A549 (cell line): ENCODE measurements around the gene ARRDC5. TPM values are rescaled to one million over a fixed set of nuclear protein-coding genes. Genes with fewer than 3 reads are reported as not detected.
A peak's percentile ranks its signal among the peaks of the same experiment; 100 is the strongest.

Source experiments
- ATAC-seq, 2 experiments: fragments of 200-7000 bp in 1 of 2; fragments of >200 bp in 1 of 2; cut with Nextera tagmentation in 1 of 2; cut with Tn5 transposase in 1 of 2; 3 replicates each; pipeline versions ENCODE4 v1.8.0 to v1.9.1; 2018 to 2020; ENCODE audit warnings: mild to moderate bottlenecking in 1 of 2, moderate library complexity in 1 of 2
- CTCF ChIA-PET: fragments of 300-600 bp; sonication (Branson Sonifier 250); formaldehyde crosslinking; extraction: SDS; loops from one replicate; lab custom pipeline; 2021; ENCODE audit warnings: antibody characterized with exemption, inconsistent platforms; lab: Yijun Ruan, JAX
- POLR2A ChIA-PET: fragments of 350-600 bp; formaldehyde crosslinking; extraction: SDS; loops from one replicate; lab custom pipeline; 2021; ENCODE audit warnings: antibody characterized with exemption, inconsistent platforms; lab: Yijun Ruan, JAX
- DNase-seq, 2 experiments: peaks; one replicate each; pipeline versions ENCODE4 v3.0.0 to v3.0.0-alpha.2; 2011 to 2016; ENCODE audit warnings: low read depth in 1 of 2, low spot score in 1 of 2
- FAIRE-seq: peaks from 2 replicates; lab custom pipeline; 2011; peaks lifted over from hg19 to GRCh38; lab: Jason Lieb, UNC
- H3K27ac ChIP-seq, 2 experiments: fragments of >200 bp; sonication (Bioruptor Twin); formaldehyde crosslinking; 3 replicates each; pipeline ENCODE4 v1.5.1; 2016 to 2017
- H3K4me1 ChIP-seq: fragments of >200 bp; sonication (Bioruptor Twin); formaldehyde crosslinking; 3 replicates; pipeline ENCODE4 v1.6.1; 2016
- H3K4me2 ChIP-seq: fragments of >200 bp; sonication (Bioruptor Twin); formaldehyde crosslinking; 3 replicates; pipeline ENCODE4 v1.6.1; 2016
- H3K4me3 ChIP-seq: fragments of >200 bp; sonication (Bioruptor Twin); formaldehyde crosslinking; 3 replicates; pipeline ENCODE4 v1.5.1; 2016
- H3K9me3 ChIP-seq: fragments of >200 bp; sonication (Bioruptor Twin); formaldehyde crosslinking; 3 replicates; pipeline ENCODE4 v1.6.1; 2016
- CBX8 ChIP-seq: fragments of 200-600 bp; sonication (generic); IDR thresholded peaks from 2 replicates; pipeline ENCODE4 v1.6.1; 2016
- CEBPB ChIP-seq, 2 experiments: fragments of >200 bp in 1 of 2; sonication (Bioruptor Twin) in 1 of 2; formaldehyde crosslinking in 1 of 2; IDR thresholded peaks; 2 replicates each; pipeline ENCODE4 v1.6.1; 2012 to 2016
- CHD2 ChIP-seq: fragments of 150-350 bp; IDR thresholded peaks from 2 replicates; pipeline ENCODE4 v1.6.1; 2014; ENCODE audit warnings: low read length; ENCODE audit not compliant: partially characterized antibody
- CTCF ChIP-seq: fragments of >200 bp; sonication (Bioruptor Twin); formaldehyde crosslinking; IDR thresholded peaks from 3 replicates; pipeline ENCODE4 v1.5.1; 2016
- E2F6 ChIP-seq: IDR thresholded peaks from 2 replicates; pipeline ENCODE4 v1.6.1; 2012; ENCODE audit warnings: low read depth, borderline replicate concordance
- ESRRA ChIP-seq: fragments of 150-350 bp; IDR thresholded peaks from 2 replicates; pipeline ENCODE4 v1.6.1; 2014; ENCODE audit warnings: mild to moderate bottlenecking, low read length, borderline replicate concordance
- HDAC2 ChIP-seq: fragments of 200-600 bp; sonication (generic); IDR thresholded peaks from 2 replicates; pipeline ENCODE4 v1.6.1; 2016
- HMGXB4 ChIP-seq: fragments of 250-450 bp; sonication (Bioruptor Pico); IDR thresholded peaks from 2 replicates; pipeline ENCODE4 v1.5.0; 2021; ENCODE audit warnings: mild to moderate bottlenecking, moderate library complexity, borderline replicate concordance
- HOXA7 ChIP-seq: fragments of 250-450 bp; sonication (Bioruptor Pico); IDR thresholded peaks from 2 replicates; pipeline ENCODE4 v1.5.0; 2020; ENCODE audit warnings: mild to moderate bottlenecking, moderate library complexity
- HOXB5 ChIP-seq: fragments of 250-450 bp; sonication (Bioruptor Pico); IDR thresholded peaks from 2 replicates; pipeline ENCODE4 v1.5.0; 2020; ENCODE audit warnings: mild to moderate bottlenecking, moderate library complexity
- KDM5A ChIP-seq: fragments of 200-600 bp; sonication (generic); IDR thresholded peaks from 2 replicates; pipeline ENCODE4 v1.6.1; 2016; ENCODE audit warnings: antibody characterized with exemption, mild to moderate bottlenecking
- MAX ChIP-seq: IDR thresholded peaks from 2 replicates; pipeline ENCODE4 v1.6.1; 2012
- PHF8 ChIP-seq: fragments of 200-600 bp; sonication (generic); IDR thresholded peaks from 2 replicates; pipeline ENCODE4 v1.6.1; 2016; ENCODE audit warnings: low read depth, mild to moderate bottlenecking, antibody characterized with exemption, moderate library complexity, borderline replicate concordance
- POLR2A ChIP-seq: IDR thresholded peaks from 2 replicates; pipeline ENCODE4 v1.6.1; 2012; ENCODE audit warnings: mild to moderate bottlenecking, low read length
- RARB ChIP-seq: fragments of 250-450 bp; sonication (Bioruptor Pico); IDR thresholded peaks from 2 replicates; pipeline ENCODE4 v1.8.0; 2021; ENCODE audit warnings: mild to moderate bottlenecking, moderate library complexity
- REST ChIP-seq: fragments of 200-600 bp; sonication (generic); IDR thresholded peaks from 2 replicates; pipeline ENCODE4 v1.6.1; 2016; ENCODE audit warnings: antibody characterized with exemption, mild to moderate bottlenecking, moderate library complexity
- SMC3 ChIP-seq: fragments of >200 bp; sonication (Bioruptor Twin); formaldehyde crosslinking; IDR thresholded peaks from 3 replicates; pipeline ENCODE4 v1.6.1; 2018; ENCODE audit warnings: inconsistent platforms
- TFCP2L1 ChIP-seq: fragments of 250-450 bp; sonication (Bioruptor Pico); IDR thresholded peaks from 2 replicates; pipeline ENCODE4 v1.5.0; 2021; ENCODE audit warnings: mild to moderate bottlenecking
- TP53 ChIP-seq: fragments of 250-450 bp; sonication (Bioruptor Pico); IDR thresholded peaks from 2 replicates; pipeline ENCODE4 v1.5.0; 2021; ENCODE audit warnings: mild to moderate bottlenecking, moderate library complexity
- ZFP36 ChIP-seq: fragments of 450-650 bp; IDR thresholded peaks from 2 replicates; pipeline ENCODE4 v1.6.1; 2014; ENCODE audit warnings: borderline replicate concordance; ENCODE audit not compliant: partially characterized antibody
- ZSCAN20 ChIP-seq: fragments of 250-450 bp; sonication (Bioruptor Pico); IDR thresholded peaks from 2 replicates; pipeline ENCODE4 v1.8.0; 2022; ENCODE audit warnings: mild to moderate bottlenecking, moderate library complexity
- WGBS: methylation state at CpG from one replicate; pipeline ENCODE4 v1.1.6; 2017; ENCODE audit errors: missing lambda C conversion rate; 5-methylcytosine and 5-hydroxymethylcytosine counted together
- polyA plus RNA-seq, 4 experiments: library from polyadenylated mRNA; depleted of rRNA in 3 of 4; stranded (reverse); fragments of >200 nt; fragmentation: RNase III in 1 of 4; extraction: RNeasy Plus Mini Kit Qiagen cat#74134 plus additional on column Dnase treatment in 1 of 4; gene quantifications; 2 replicates in 3 of 4; 3 replicates in 1 of 4; pipeline ENCODE4 v1.2.3, GENCODE V29; 2011 to 2017

Gene ARRDC5
- polyA plus RNA-seq, 2 of the 4 experiments (the other 2 are of a cell fraction): not detected

- TF ChIP-seq ZSCAN20 (CRISPR knock-in tag) (no peak), HOXA7 (CRISPR knock-in tag) (no peak)
Observed at GRCh38 chr19:4910594-4911281, 8.0 kb upstream of the ARRDC5 start (continued).

GRCh38 chr19:4909897-4910593, 7.3 kb upstream of the ARRDC5 start:
- peak overlapping the region; percentile 84 for H3K4me2 ChIP-seq
- DNase-seq (peak; percentile 85 to 91), FAIRE-seq (no peak), ATAC-seq (peak; percentile 74 to 78)
- no peaks in the 10 kb centered on the region for H3K9me3 ChIP-seq
- ChIA-PET CTCF (interaction anchor here (1.1 to 8.1 kb wide), 10 partner anchors 12 to 122 kb away, joined by 3 to 170 read pairs (median 18); partner anchors contain the start of genes PLIN3 and TICAM1), POLR2A (no interaction called here)
- peaks cover 45% of the 10 kb centered on the region for H3K4me1 ChIP-seq
- no peak for TF ChIP-seq CEBPB (IDR thresholded peaks at IDR 0.05)
- TF ChIP-seq RARB (CRISPR knock-in tag): no peak
- TF ChIP-seq CTCF: no peak
- no peak for TF ChIP-seq TFCP2L1 (CRISPR knock-in tag)
- no peak for TF ChIP-seq CHD2
- no peak for TF ChIP-seq ZFP36
- TF ChIP-seq CBX8: no peak
- TF ChIP-seq POLR2A: no peak
- no peak for TF ChIP-seq SMC3
- no peak for TF ChIP-seq HOXB5 (CRISPR knock-in tag)
- no peak for TF ChIP-seq HOXA7 (CRISPR knock-in tag)
- TF ChIP-seq MAX: no peak
- TF ChIP-seq TP53 (CRISPR knock-in tag): no peak
- TF ChIP-seq PHF8: no peak
- no peak for TF ChIP-seq REST
- TF ChIP-seq ESRRA: no peak
- TF ChIP-seq E2F6: no peak
- TF ChIP-seq HMGXB4 (CRISPR knock-in tag): no peak
- no peak for TF ChIP-seq KDM5A
- TF ChIP-seq HDAC2: no peak
- H3K4me3 ChIP-seq: peak overlapping the region; percentile 85
- peak overlapping the region; percentile 93 to 95 for H3K27ac ChIP-seq
- 0% methylated on average over 10 of the region's 85 CpGs for WGBS
